Naive B cell (primary cell): Measurements from ENCODE around the gene SNRPD1. TPM values are rescaled to one million over a fixed set of nuclear protein-coding genes. Genes with fewer than 3 reads are reported as not detected.
A peak's percentile ranks its signal among the peaks of the same experiment; 100 is the strongest.
"Not testable (repeated sequence)": the region's sequence is repeated elsewhere in the genome, so short reads cannot be mapped to it uniquely, and the experiment has no call there.

ENCODE experiments used
- ATAC-seq, 2 donors: fragments of 150-1000 bp; cut with Tn5 transposase; 2 replicates each; pipeline ENCODE4 v1.10.0; 2021; ENCODE audit warnings: low read depth in 2 of 2, mild to moderate bottlenecking in 2 of 2, moderate library complexity in 2 of 2
- DNase-seq: peaks from one replicate; pipeline ENCODE4 v3.0.0; 2022
- H3K27ac Mint-ChIP-seq, 6 donors: one replicate each; pipeline ENCODE4 v1.8.0; 2020 to 2022; ENCODE audit warnings: mild to moderate bottlenecking in 6 of 6, mixed read lengths in 6 of 6, moderate library complexity in 5 of 6, inconsistent platforms in 2 of 6
- H3K27me3 Mint-ChIP-seq, 3 donors: one replicate each; pipeline ENCODE4 v1.8.0; 2021 to 2022; ENCODE audit warnings: mixed read lengths in 3 of 3, mild to moderate bottlenecking in 1 of 3
- H3K36me3 Mint-ChIP-seq, 2 donors: one replicate each; pipeline ENCODE4 v1.8.0; 2020 to 2022; ENCODE audit warnings: mixed read lengths in 2 of 2, inconsistent platforms in 1 of 2, mild to moderate bottlenecking in 1 of 2
- H3K4me1 Mint-ChIP-seq, 3 donors: one replicate each; pipeline ENCODE4 v1.8.0; 2020 to 2022; ENCODE audit warnings: mixed read lengths in 3 of 3, inconsistent platforms in 1 of 3, mild to moderate bottlenecking in 1 of 3, moderate library complexity in 1 of 3
- H3K4me3 Mint-ChIP-seq, 8 donors: one replicate each; pipeline ENCODE4 v1.8.0; 2020 to 2022; ENCODE audit warnings: mild to moderate bottlenecking in 8 of 8, mixed read lengths in 8 of 8, moderate library complexity in 8 of 8, inconsistent platforms in 2 of 8
- H3K9me3 Mint-ChIP-seq, 7 donors: one replicate each; pipeline ENCODE4 v1.8.0; 2020 to 2022; ENCODE audit warnings: mixed read lengths in 7 of 7, mild to moderate bottlenecking in 5 of 7, inconsistent platforms in 2 of 7, moderate library complexity in 1 of 7
- polyA plus RNA-seq, 6 donors: library from polyadenylated mRNA; unstranded; fragments of 300-500 nt; fragmentation: Illumina TruSeq; gene quantifications; one replicate each; pipeline ENCODE4 v1.2.3, GENCODE V29; 2021; ENCODE audit warnings: low read depth in 6 of 6

The SNRPD1 gene
- polyA plus RNA-seq, 6 donors from 2014 or later: 46.7 to 95.9 (median 88.3) TPM

GRCh38 chr18:21604671-21605070, 7.4 kb upstream of the SNRPD1 start:
- Mint-ChIP-seq H3K4me1 (peaks cover 15 to 28% (median 26%) of the 10 kb centered on the region in 3 donors), H3K36me3 (no peaks in the 10 kb centered on the region), H3K27me3 (no peaks in the 10 kb centered on the region), H3K9me3 (no peaks in the 10 kb centered on the region), H3K27ac (peak overlapping the region in 1 of 6 donors; percentile 12), H3K4me3 (no peak overlapping the region)
- ATAC-seq (no peak), DNase-seq (no peak)

DNA sequence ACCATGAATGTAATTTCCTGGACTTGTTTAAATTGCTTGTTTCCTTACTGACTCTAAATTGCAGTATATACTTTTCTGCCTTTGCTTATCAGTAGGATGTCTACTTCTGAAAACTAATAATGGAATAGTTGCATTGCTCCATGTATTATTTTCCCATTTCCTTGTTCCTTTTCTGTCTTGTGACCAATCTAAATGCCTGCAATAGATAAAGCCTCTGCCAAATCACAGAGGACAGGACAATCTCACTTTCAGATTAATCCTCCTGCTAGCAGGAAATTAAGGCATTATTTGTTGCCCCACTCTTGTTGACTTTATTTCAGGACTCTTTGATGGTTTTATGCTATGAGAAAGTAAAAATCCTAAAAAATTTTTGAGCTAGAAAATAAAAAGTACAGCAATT, 6.9 kb upstream of the SNRPD1 start:
- H3K27me3 Mint-ChIP-seq: no peaks in the 10 kb centered on the region
- DNase-seq: no peak
- H3K36me3 Mint-ChIP-seq: no peaks in the 10 kb centered on the region
- H3K27ac Mint-ChIP-seq: peak overlapping the region in 2 of 6 donors; percentile 12 to 16
- peaks cover 12 to 26% (median 23%) of the 10 kb centered on the region in 3 donors for H3K4me1 Mint-ChIP-seq
- H3K9me3 Mint-ChIP-seq: no peaks in the 10 kb centered on the region
- no peak for ATAC-seq
- no peak overlapping the region for H3K4me3 Mint-ChIP-seq

GRCh38 chr18:21611401-21612124, 551 bp upstream of the SNRPD1 start:
- Mint-ChIP-seq H3K27ac (peak overlapping the region; percentile 93 to 99 (median 99)), H3K4me1 (peaks cover 12 to 48% (median 37%) of the 10 kb centered on the region in 3 donors), H3K4me3 (peak overlapping the region; percentile 96 to 100 (median 99))
- H3K27me3 Mint-ChIP-seq, ATAC-seq, H3K36me3 Mint-ChIP-seq, DNase-seq, H3K9me3 Mint-ChIP-seq: not testable (repeated sequence)

- H3K27me3 Mint-ChIP-seq, H3K4me3 Mint-ChIP-seq, H3K36me3 Mint-ChIP-seq, H3K9me3 Mint-ChIP-seq, ATAC-seq, H3K27ac Mint-ChIP-seq, DNase-seq: not testable (repeated sequence)
- peaks cover 7 to 13% (median 12%) of the 10 kb centered on the region in 3 donors for H3K4me1 Mint-ChIP-seq
These were observed 9.5 kb downstream of the SNRPD1 start for GRCh38 chr18:21621640-21622039.

- Mint-ChIP-seq H3K36me3 (peaks cover 11 to 16% of the 10 kb centered on the region in 2 donors), H3K9me3 (no peaks in the 10 kb centered on the region), H3K27ac (peak overlapping the region in 3 of 6 donors; percentile 57 to 83 (median 75)), H3K4me3 (peak overlapping the region in 1 of 8 donors; percentile 0), H3K27me3 (no peaks in the 10 kb centered on the region), H3K4me1 (peaks cover 5 to 14% (median 6%) of the 10 kb centered on the region in 3 donors)
- DNase-seq (no peak), ATAC-seq (peak in 1 of 2 donors; percentile 43)
These were observed 17.1 kb downstream of the SNRPD1 start for GRCh38 chr18:21629089-21629832.

DNA sequence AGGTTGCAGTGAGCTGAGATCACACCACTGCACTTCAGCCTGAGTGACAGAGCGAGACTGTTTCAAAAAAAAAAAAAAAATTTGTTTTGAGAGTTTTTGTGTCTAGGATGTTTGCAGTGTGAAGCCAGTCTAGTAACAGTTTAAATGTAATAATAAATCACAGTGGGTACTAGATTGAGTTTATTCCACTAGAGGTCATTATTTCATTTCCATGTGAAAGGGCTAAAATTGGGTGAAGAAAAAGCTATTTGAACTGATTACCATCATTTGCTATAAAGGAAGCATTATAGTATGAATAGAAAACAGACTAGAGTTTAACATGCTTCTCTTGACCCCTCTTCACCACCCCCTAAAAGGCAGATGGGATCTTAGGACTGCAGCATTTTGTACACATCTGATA, 20.3 kb downstream of the SNRPD1 start:
- no peaks in the 10 kb centered on the region for H3K27me3 Mint-ChIP-seq
- no peak for ATAC-seq
- peaks cover 5 to 19% (median 6%) of the 10 kb centered on the region in 3 donors for H3K4me1 Mint-ChIP-seq
- peaks cover 8 to 11% of the 10 kb centered on the region in 2 donors for H3K36me3 Mint-ChIP-seq
- H3K9me3 Mint-ChIP-seq: no peaks in the 10 kb centered on the region
- H3K27ac Mint-ChIP-seq: peak overlapping the region in 2 of 6 donors; percentile 30 to 69
- DNase-seq: no peak
- no peak overlapping the region for H3K4me3 Mint-ChIP-seq

- Mint-ChIP-seq H3K9me3 (no peaks in the 10 kb centered on the region), H3K36me3 (no peaks in the 10 kb centered on the region), H3K4me3 (no peak overlapping the region), H3K27me3 (no peaks in the 10 kb centered on the region), H3K4me1 (peaks cover 5 to 17% (median 7%) of the 10 kb centered on the region in 3 donors), H3K27ac (peak overlapping the region in 2 of 6 donors; percentile 22 to 37)
- ATAC-seq: no peak
- DNase-seq: no peak
These were observed 22.6 kb downstream of the SNRPD1 start for GRCh38 chr18:21634588-21635199.

GRCh38 chr18:21636769-21637168, 24.7 kb downstream of the SNRPD1 start:
- no peak overlapping the region for H3K4me3 Mint-ChIP-seq
- H3K27ac Mint-ChIP-seq: peak overlapping the region in 2 of 6 donors; percentile 37 to 95
- H3K9me3 Mint-ChIP-seq: no peaks in the 10 kb centered on the region
- ATAC-seq: no peak
- peaks cover 5 to 17% (median 7%) of the 10 kb centered on the region in 3 donors for H3K4me1 Mint-ChIP-seq
- no peaks in the 10 kb centered on the region for H3K27me3 Mint-ChIP-seq
- no peaks in the 10 kb centered on the region for H3K36me3 Mint-ChIP-seq
- DNase-seq: no peak

GRCh38 chr18:21638822-21639221, 26.7 kb downstream of the SNRPD1 start:
- DNase-seq (no peak), ATAC-seq (no peak)
- H3K27me3 Mint-ChIP-seq: no peaks in the 10 kb centered on the region
- no peaks in the 10 kb centered on the region for H3K36me3 Mint-ChIP-seq
- no peak overlapping the region for H3K4me3 Mint-ChIP-seq
- no peaks in the 10 kb centered on the region for H3K9me3 Mint-ChIP-seq
- H3K27ac Mint-ChIP-seq: peak overlapping the region in 2 of 6 donors; percentile 18 to 47
- H3K4me1 Mint-ChIP-seq: peaks cover 5 to 17% (median 7%) of the 10 kb centered on the region in 3 donors

- peaks cover 5 to 17% (median 7%) of the 10 kb centered on the region in 3 donors for H3K4me1 Mint-ChIP-seq
- H3K9me3 Mint-ChIP-seq, DNase-seq, ATAC-seq, H3K36me3 Mint-ChIP-seq, H3K4me3 Mint-ChIP-seq, H3K27me3 Mint-ChIP-seq: not testable (repeated sequence)
- peak overlapping the region in 1 of 6 donors; percentile 67 for H3K27ac Mint-ChIP-seq
These were observed 28.3 kb downstream of the SNRPD1 start for GRCh38 chr18:21640375-21640774.

- Mint-ChIP-seq H3K9me3 (peaks cover 0 to 4% (median 0%) of the 10 kb centered on the region in 7 donors), H3K27ac (peak overlapping the region in 1 of 6 donors; percentile 78), H3K36me3 (peaks cover 12 to 13% of the 10 kb centered on the region in 2 donors), H3K27me3 (no peaks in the 10 kb centered on the region), H3K4me3 (no peak overlapping the region), H3K4me1 (peaks cover 0 to 7% (median 0%) of the 10 kb centered on the region in 3 donors)
- ATAC-seq (no peak), DNase-seq (no peak)
These were observed 38.2 kb downstream of the SNRPD1 start for GRCh38 chr18:21650311-21650710.

GRCh38 chr18:21652073-21652472, 40.0 kb downstream of the SNRPD1 start:
- Mint-ChIP-seq H3K36me3 (peaks cover 13 to 16% of the 10 kb centered on the region in 2 donors), H3K4me3 (peak overlapping the region in 1 of 8 donors; percentile 22), H3K27ac (peak overlapping the region in 2 of 6 donors; percentile 26 to 81), H3K27me3 (no peaks in the 10 kb centered on the region), H3K9me3 (peaks cover 0 to 4% (median 0%) of the 10 kb centered on the region in 7 donors), H3K4me1 (peaks cover 0 to 7% (median 0%) of the 10 kb centered on the region in 3 donors)
- no peak for ATAC-seq
- no peak for DNase-seq

DNA sequence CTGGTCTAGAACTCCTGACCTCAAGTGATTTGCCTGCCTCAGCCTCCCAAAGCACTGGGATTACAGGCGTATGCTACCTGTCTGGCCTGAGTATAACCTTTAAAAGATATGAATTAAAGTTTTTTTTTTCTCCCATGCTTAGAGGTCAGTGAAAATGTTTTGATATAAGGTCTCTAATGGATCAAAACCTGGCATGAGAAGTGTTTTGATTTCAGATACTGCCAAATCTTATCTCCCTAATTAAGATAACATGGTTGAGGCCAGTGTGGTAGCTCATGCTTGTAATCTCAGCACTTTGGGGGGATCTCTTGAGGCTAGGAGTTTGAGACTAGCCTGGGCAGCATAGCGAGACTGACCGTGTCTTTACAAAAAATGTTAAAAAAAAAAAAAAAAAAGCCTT, 41.2 kb downstream of the SNRPD1 start:
- Mint-ChIP-seq H3K9me3 (peaks cover 0 to 4% (median 0%) of the 10 kb centered on the region in 7 donors), H3K4me1 (peaks cover 0 to 7% (median 0%) of the 10 kb centered on the region in 3 donors), H3K27me3 (no peaks in the 10 kb centered on the region), H3K36me3 (peaks cover 13 to 16% of the 10 kb centered on the region in 2 donors), H3K27ac (no peak overlapping the region), H3K4me3 (no peak overlapping the region)
- DNase-seq (no peak), ATAC-seq (no peak)
